ENCODE measurements around the gene CD247.

DNA sequence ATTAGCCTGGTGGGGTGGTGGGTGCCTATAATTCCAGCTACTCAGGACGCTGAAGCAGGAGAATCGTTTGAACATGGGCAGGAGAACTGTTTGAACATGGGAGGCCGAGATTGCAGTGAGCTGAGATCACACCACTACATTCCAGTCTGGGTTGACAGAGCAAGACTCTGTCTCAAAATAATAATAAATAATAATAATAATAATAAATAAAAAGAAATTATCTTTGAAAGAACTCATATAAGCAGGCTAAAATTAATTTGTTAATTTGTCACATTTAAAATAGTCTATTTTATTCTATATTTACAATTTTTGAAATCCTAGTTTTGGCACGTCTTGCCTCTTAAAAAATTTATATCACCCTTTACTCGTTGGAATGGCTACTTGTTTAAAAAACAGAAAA is 27.6 kb downstream of the CD247 start:
- TF ChIP-seq, protein P1, sequence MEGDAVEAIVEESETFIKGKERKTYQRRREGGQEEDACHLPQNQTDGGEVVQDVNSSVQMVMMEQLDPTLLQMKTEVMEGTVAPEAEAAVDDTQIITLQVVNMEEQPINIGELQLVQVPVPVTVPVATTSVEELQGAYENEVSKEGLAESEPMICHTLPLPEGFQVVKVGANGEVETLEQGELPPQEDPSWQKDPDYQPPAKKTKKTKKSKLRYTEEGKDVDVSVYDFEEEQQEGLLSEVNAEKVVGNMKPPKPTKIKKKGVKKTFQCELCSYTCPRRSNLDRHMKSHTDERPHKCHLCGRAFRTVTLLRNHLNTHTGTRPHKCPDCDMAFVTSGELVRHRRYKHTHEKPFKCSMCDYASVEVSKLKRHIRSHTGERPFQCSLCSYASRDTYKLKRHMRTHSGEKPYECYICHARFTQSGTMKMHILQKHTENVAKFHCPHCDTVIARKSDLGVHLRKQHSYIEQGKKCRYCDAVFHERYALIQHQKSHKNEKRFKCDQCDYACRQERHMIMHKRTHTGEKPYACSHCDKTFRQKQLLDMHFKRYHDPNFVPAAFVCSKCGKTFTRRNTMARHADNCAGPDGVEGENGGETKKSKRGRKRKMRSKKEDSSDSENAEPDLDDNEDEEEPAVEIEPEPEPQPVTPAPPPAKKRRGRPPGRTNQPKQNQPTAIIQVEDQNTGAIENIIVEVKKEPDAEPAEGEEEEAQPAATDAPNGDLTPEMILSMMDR (IDR thresholded peaks at IDR 0.05; ENCODE audit: borderline replicate concordance, extremely low read depth, low read length, poor library complexity, severe bottlenecking) = no peak
- no peak for TF ChIP-seq EZH2 (IDR thresholded peaks at IDR 0.05; ENCODE audit: borderline replicate concordance, low read depth, low read length, severe bottlenecking)
